Kidney (tissue), 14 donors: ENCODE results near the gene VPS9D1. TPM values are rescaled to one million over a fixed set of nuclear protein-coding genes. Genes with fewer than 3 reads are reported as not detected.

ENCODE experiments used
- DNase-seq, 5 donors: peaks; one replicate each; pipeline ENCODE4 v3.0.0-alpha.2; 2013 to 2020
- FAIRE-seq: peaks from 2 replicates; lab custom pipeline; 2012; peaks lifted over from hg19 to GRCh38; lab: Jason Lieb, UNC
- H3K27ac ChIP-seq, 2 donors: one replicate each; pipeline ENCODE4 v1.7.0; 2013; ENCODE audit warnings: low read depth in 2 of 2, low read length in 2 of 2, inconsistent platforms in 1 of 2
- H3K27me3 ChIP-seq: one replicate; pipeline ENCODE4 v1.7.1; 2013; ENCODE audit warnings: low read length, inconsistent platforms; ENCODE audit not compliant: control insufficient read depth, insufficient read depth
- H3K36me3 ChIP-seq, 3 donors: one replicate each; pipeline versions ENCODE4 v1.7.0 to v1.7.1; 2013; ENCODE audit warnings: low read length in 3 of 3, control low read depth in 1 of 3, inconsistent platforms in 1 of 3; ENCODE audit not compliant: insufficient read depth in 3 of 3, control insufficient read depth in 2 of 3
- H3K4me1 ChIP-seq, 3 donors: one replicate each; pipeline versions ENCODE4 v1.7.0 to v1.7.1; 2013; ENCODE audit warnings: low read length in 3 of 3, inconsistent platforms in 1 of 3, low read depth in 1 of 3; ENCODE audit not compliant: control insufficient read depth in 2 of 3, insufficient read depth in 2 of 3
- H3K4me3 ChIP-seq, 3 donors: one replicate each; pipeline versions ENCODE4 v1.7.0 to v1.8.1; 2013; ENCODE audit warnings: low read length in 3 of 3, control low read depth in 1 of 3, inconsistent platforms in 1 of 3
- H3K9ac ChIP-seq, 3 donors: one replicate each; pipeline versions ENCODE4 v1.7.0 to v1.7.1; 2013; ENCODE audit warnings: low read length in 3 of 3, control low read depth in 1 of 3, inconsistent platforms in 1 of 3
- H3K9me3 ChIP-seq, 3 donors: one replicate each; pipeline versions ENCODE4 v1.7.0 to v1.7.1; 2013; ENCODE audit warnings: low read length in 3 of 3, control low read depth in 1 of 3, inconsistent platforms in 1 of 3; ENCODE audit not compliant: control insufficient read depth in 2 of 3, insufficient read depth in 1 of 3
- CTCF ChIP-seq: IDR thresholded peaks from 3 replicates; pipeline ENCODE4 v1.5.1; 2012; ENCODE audit warnings: mild to moderate bottlenecking, moderate library complexity, borderline replicate concordance; ENCODE audit not compliant: insufficient read depth; ENCODE audit errors: extremely low read depth
- intact Hi-C: fragments of 100-400 bp; cut with DNase I; formaldehyde crosslinking; loops from one replicate; pipeline ENCODE4 v1.11.1; 2022
- polyA plus RNA-seq: library from polyadenylated mRNA; stranded (reverse); fragments of 350-450 nt; fragmentation: Illumina TruSeq; extraction: RNeasy Lipid Tissue Mini Kit (QIAGEN cat#74804); gene quantifications from one replicate; pipeline ENCODE4 v1.2.3, GENCODE V29; 2014; ENCODE audit warnings: low read depth, low replicate concordance; ENCODE audit not compliant: insufficient read depth
- total RNA-seq: library from RNA; stranded (reverse); fragmentation: NEBNext Ultra II Directional; extraction: Animal tissue kit (Norgen Biotek cat#: 25700); gene quantifications from one replicate; pipeline ENCODE4 v1.2.1, GENCODE V29; 2021
- donor health status: control.
- donor health status: control.
- donor health status: control.
- donor health status: control.
- donor health status: control.
- donor health status: DM: yes; HTN: yes; CAD: no.
- donor health status: Normal renal cell carcinoma (clear cell type).

The VPS9D1 gene
- total and polyA plus RNA-seq, 2 donors from 2014 or later: 18.3 to 24.4 TPM

- FAIRE-seq (no peak), DNase-seq (no peak)
- TF ChIP-seq CTCF: no peak
- Histone ChIP-seq H3K27me3 (no peaks in the 10 kb centered on the region), H3K36me3 (peaks cover 0 to 2% (median 2%) of the 10 kb centered on the region in 3 donors), H3K9me3 (no peaks in the 10 kb centered on the region), H3K4me1 (peaks cover 0 to 13% (median 5%) of the 10 kb centered on the region in 3 donors), H3K27ac (no peak overlapping the region), H3K4me3 (no peak overlapping the region), H3K9ac (no peak overlapping the region)
- intact Hi-C loops: no loop called here
These were observed 59.5 kb downstream of the VPS9D1 start for GRCh38 chr16:89661215-89661614.

GRCh38 chr16:89660146-89660545 is 60.6 kb downstream of the VPS9D1 start:
- peaks cover 0 to 2% (median 2%) of the 10 kb centered on the region in 3 donors for H3K36me3 ChIP-seq
- no peak for TF ChIP-seq CTCF
- H3K4me3 ChIP-seq: no peak overlapping the region
- no peaks in the 10 kb centered on the region for H3K27me3 ChIP-seq
- H3K9ac ChIP-seq: no peak overlapping the region
- no peaks in the 10 kb centered on the region for H3K9me3 ChIP-seq
- no peak overlapping the region for H3K27ac ChIP-seq
- intact Hi-C loops: no loop called here
- H3K4me1 ChIP-seq: peaks cover 0 to 13% (median 5%) of the 10 kb centered on the region in 3 donors
- no peak for FAIRE-seq
- DNase-seq: no peak

- Histone ChIP-seq H3K27me3 (no peaks in the 10 kb centered on the region), H3K9me3 (no peaks in the 10 kb centered on the region), H3K4me1 (peaks cover 0 to 13% (median 5%) of the 10 kb centered on the region in 3 donors), H3K36me3 (peaks cover 0 to 2% (median 2%) of the 10 kb centered on the region in 3 donors), H3K4me3 (peak overlapping the region; percentile 89 to 92 (median 91)), H3K9ac (peak overlapping the region; percentile 83 to 90 (median 87)), H3K27ac (no peak overlapping the region)
- no peak for TF ChIP-seq CTCF
- no peak for FAIRE-seq
- peak in 1 of 5 donors; percentile 77 for DNase-seq
- intact Hi-C loops: no loop called here
These were observed 62.3 kb downstream of the VPS9D1 start for GRCh38 chr16:89658221-89658879.
